DND-41 (cell line): ENCODE results near the gene ZNF536.

Source experiments
- CTCF ChIP-seq: IDR thresholded peaks from 2 replicates; pipeline ENCODE4 v1.5.1; 2012; ENCODE audit warnings: borderline replicate concordance, low read length, moderate library complexity, mild to moderate bottlenecking; ENCODE audit not compliant: poor library complexity, severe bottlenecking; ENCODE audit errors: extremely low read depth
- EZH2 ChIP-seq: IDR thresholded peaks from 3 replicates; pipeline ENCODE4 v1.6.1; 2012; ENCODE audit warnings: borderline replicate concordance, low read depth, mild to moderate bottlenecking, moderate library complexity, low read length, inconsistent platforms; ENCODE audit not compliant: severe bottlenecking

DNA sequence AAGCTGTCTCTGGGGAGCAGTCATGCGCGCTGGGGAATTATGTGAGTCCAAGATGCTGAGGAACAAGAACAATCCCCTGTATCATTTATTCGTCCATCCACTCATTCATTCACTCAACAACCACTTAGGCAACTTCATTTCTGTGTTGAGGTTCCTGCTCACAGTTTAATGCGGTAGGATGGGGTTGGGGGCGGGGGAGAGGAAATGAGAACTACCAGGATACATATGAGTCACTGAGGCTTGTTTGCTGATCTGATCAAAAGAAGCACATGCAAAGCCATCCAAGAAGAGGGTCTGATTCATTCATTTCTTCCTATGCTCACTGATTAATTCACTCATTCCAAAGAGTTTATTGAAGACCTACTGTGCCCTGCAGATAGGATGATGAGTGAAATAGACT, 20.9 kb downstream of the ZNF536 start:
- TF ChIP-seq CTCF (no peak), EZH2 (no peak)
